Measurements from ENCODE around the gene TUBGCP6. TPM values are rescaled to one million over a fixed set of nuclear protein-coding genes. Genes with fewer than 3 reads are reported as not detected.
A peak's percentile ranks its signal among the peaks of the same experiment; 100 is the strongest.

The TUBGCP6 gene
- polyA plus RNA-seq, 1 experiment, result 8.5 TPM

GRCh38 chr22:50189849-50190181 lies 55.0 kb downstream of the TUBGCP6 start:
- Histone ChIP-seq H3K4me3 (ENCODE audit: low read depth, low read length) (no peak overlapping the region), H3K27me3 (ENCODE audit: control insufficient read depth, insufficient read depth, low read length) (no peaks in the 10 kb centered on the region), H3K27ac (ENCODE audit: low read depth, low read length) (peak overlapping the region; percentile 39), H3K9me3 (ENCODE audit: control insufficient read depth, insufficient read depth, low read length) (no peaks in the 10 kb centered on the region; the same call in 1 of the 2 replicates)
- ChIA-PET POLR2A (no interaction called here), CTCF (no interaction called here)
- TF ChIP-seq CTCF (IDR thresholded peaks at IDR 0.05; ENCODE audit: low read depth, low read length), result no peak
- no peak for DNase-seq (ENCODE audit: low read depth, low spot score)

GRCh38 chr22:50189184-50189848 lies 55.5 kb downstream of the TUBGCP6 start:
- ChIA-PET POLR2A (no interaction called here), CTCF (no interaction called here)
- H3K27ac ChIP-seq (ENCODE audit: low read depth, low read length), result peak overlapping the region; percentile 39

GRCh38 chr22:50188356-50188755 lies 56.5 kb downstream of the TUBGCP6 start:
- no peak overlapping the region for H3K27ac ChIP-seq (ENCODE audit: low read depth, low read length)
- TF ChIP-seq CTCF (IDR thresholded peaks at IDR 0.05; ENCODE audit: low read depth, low read length), result no peak
- no peaks in the 10 kb centered on the region for H3K27me3 ChIP-seq (ENCODE audit: control insufficient read depth, insufficient read depth, low read length)
- H3K4me3 ChIP-seq (ENCODE audit: low read depth, low read length), result no peak overlapping the region
- DNase-seq (ENCODE audit: low read depth, low spot score), result no peak
- POLR2A ChIA-PET, result no interaction called here
- no peaks in the 10 kb centered on the region; the same call in 1 of the 2 replicates for H3K9me3 ChIP-seq (ENCODE audit: control insufficient read depth, insufficient read depth, low read length)
- CTCF ChIA-PET, result no interaction called here

More at GRCh38 chr22:50189184-50189848, 55.5 kb downstream of the TUBGCP6 start:
- Histone ChIP-seq H3K4me3 (ENCODE audit: low read depth, low read length) (no peak overlapping the region), H3K9me3 (ENCODE audit: control insufficient read depth, insufficient read depth, low read length) (no peaks in the 10 kb centered on the region; the same call in 1 of the 2 replicates), H3K27me3 (ENCODE audit: control insufficient read depth, insufficient read depth, low read length) (no peaks in the 10 kb centered on the region)
- no peak for TF ChIP-seq CTCF (IDR thresholded peaks at IDR 0.05; ENCODE audit: low read depth, low read length)
- no peak for DNase-seq (ENCODE audit: low read depth, low spot score)

GRCh38 chr22:50186761-50187523 lies 57.9 kb downstream of the TUBGCP6 start:
- DNase-seq (ENCODE audit: low read depth, low spot score), result no peak
- no peaks in the 10 kb centered on the region; the same call in 1 of the 2 replicates for H3K9me3 ChIP-seq (ENCODE audit: control insufficient read depth, insufficient read depth, low read length)
- ChIA-PET CTCF (interaction anchor here (0.7 kb wide), 1 partner anchor 38 kb away, joined by 3 read pairs; no protein-coding TSS in a partner anchor), POLR2A (interaction anchor here (0.6 to 0.7 kb wide), 2 partner anchors 204 to 225 kb away, joined by 4 read pairs; no protein-coding TSS in a partner anchor)
- no peak for TF ChIP-seq CTCF (IDR thresholded peaks at IDR 0.05; ENCODE audit: low read depth, low read length)
- no peak overlapping the region for H3K27ac ChIP-seq (ENCODE audit: low read depth, low read length)
- H3K4me3 ChIP-seq (ENCODE audit: low read depth, low read length), result peak overlapping the region; percentile 67
- no peaks in the 10 kb centered on the region for H3K27me3 ChIP-seq (ENCODE audit: control insufficient read depth, insufficient read depth, low read length)
